Kidney epithelial cell (primary cell): Measurements from ENCODE around the gene RAB9A. TPM values are rescaled to one million over a fixed set of nuclear protein-coding genes. Genes with fewer than 3 reads are reported as not detected.

Experiments used
- DNase-seq: peaks from one replicate; pipeline ENCODE4 v3.0.0-alpha.2; 2010; ENCODE audit warnings: low read depth
- H3K27me3 ChIP-seq: 2 replicates; pipeline ENCODE4 v1.6.0; 2011; ENCODE audit warnings: low read length; ENCODE audit not compliant: control insufficient read depth, insufficient read depth
- H3K36me3 ChIP-seq: 2 replicates; pipeline ENCODE4 v1.5.1; 2011; ENCODE audit warnings: low read length; ENCODE audit not compliant: control insufficient read depth, insufficient read depth
- H3K4me3 ChIP-seq: 2 replicates; pipeline ENCODE4 v1.5.1; 2011; ENCODE audit warnings: low read depth, mild to moderate bottlenecking, control low read depth, low read length
- total RNA-seq: library from RNA; depleted of rRNA; stranded (reverse); fragments of >200 nt; gene quantifications from 2 replicates; pipeline ENCODE4 v1.2.3, GENCODE V29; 2015
- TF ChIP-seq, protein P1 (sequence below): IDR thresholded peaks from 2 replicates; pipeline ENCODE4 v1.5.1; 2011; ENCODE audit warnings: mild to moderate bottlenecking, moderate library complexity, low read length, control low read depth, inconsistent platforms; ENCODE audit not compliant: insufficient read depth, poor library complexity, severe bottlenecking

RAB9A gene
- total RNA-seq, 1 donor from 2014 or later, result 30.5 TPM

DNA sequence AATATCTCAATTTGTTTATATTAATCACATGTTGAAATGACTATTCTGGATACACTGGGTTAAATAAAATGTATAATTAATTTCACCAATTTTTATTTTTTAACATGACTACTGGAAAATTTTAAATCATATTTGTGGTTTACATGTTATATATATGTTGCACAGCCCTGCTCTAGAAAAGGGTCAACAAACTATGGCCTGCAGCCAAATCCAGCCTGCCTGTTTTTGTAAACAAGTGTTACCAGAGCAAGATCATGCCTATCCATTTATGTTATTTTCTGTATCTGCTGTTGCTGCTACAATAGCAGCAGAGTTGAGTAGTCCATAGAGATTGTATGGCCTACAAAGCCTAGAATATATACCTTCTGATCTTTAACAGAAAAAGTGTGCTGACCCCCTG is 34.8 kb upstream of the RAB9A start:
- TF ChIP-seq, protein P1, sequence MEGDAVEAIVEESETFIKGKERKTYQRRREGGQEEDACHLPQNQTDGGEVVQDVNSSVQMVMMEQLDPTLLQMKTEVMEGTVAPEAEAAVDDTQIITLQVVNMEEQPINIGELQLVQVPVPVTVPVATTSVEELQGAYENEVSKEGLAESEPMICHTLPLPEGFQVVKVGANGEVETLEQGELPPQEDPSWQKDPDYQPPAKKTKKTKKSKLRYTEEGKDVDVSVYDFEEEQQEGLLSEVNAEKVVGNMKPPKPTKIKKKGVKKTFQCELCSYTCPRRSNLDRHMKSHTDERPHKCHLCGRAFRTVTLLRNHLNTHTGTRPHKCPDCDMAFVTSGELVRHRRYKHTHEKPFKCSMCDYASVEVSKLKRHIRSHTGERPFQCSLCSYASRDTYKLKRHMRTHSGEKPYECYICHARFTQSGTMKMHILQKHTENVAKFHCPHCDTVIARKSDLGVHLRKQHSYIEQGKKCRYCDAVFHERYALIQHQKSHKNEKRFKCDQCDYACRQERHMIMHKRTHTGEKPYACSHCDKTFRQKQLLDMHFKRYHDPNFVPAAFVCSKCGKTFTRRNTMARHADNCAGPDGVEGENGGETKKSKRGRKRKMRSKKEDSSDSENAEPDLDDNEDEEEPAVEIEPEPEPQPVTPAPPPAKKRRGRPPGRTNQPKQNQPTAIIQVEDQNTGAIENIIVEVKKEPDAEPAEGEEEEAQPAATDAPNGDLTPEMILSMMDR, result no peak
- Histone ChIP-seq H3K27me3 (no peaks in the 10 kb centered on the region), H3K4me3 (no peak overlapping the region), H3K36me3 (no peaks in the 10 kb centered on the region)
- DNase-seq, result no peak

DNA sequence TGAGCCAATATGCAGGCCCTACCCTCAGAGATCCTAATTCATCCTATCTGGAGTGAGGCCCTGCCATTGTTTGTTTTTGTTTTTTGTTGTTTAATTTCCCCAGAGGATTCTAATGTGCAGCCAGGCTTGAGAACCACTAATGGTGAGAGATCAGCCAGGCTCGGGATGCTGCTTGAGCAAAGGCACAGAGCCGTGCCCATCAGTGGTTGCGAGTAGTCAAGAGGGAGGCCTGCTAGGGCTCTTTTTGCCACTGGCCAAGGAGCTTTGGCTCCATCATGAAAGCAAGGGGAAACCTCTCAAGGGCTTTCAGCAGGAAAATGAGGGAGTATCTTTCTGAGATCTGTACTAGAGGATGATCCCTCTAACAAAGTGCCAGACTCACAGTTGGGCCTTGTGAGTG is 33.3 kb upstream of the RAB9A start:
- DNase-seq, result no peak
- Histone ChIP-seq H3K36me3 (no peaks in the 10 kb centered on the region), H3K4me3 (no peak overlapping the region), H3K27me3 (no peaks in the 10 kb centered on the region)
- TF ChIP-seq, protein P1, result no peak

- Histone ChIP-seq H3K4me3 (no peak overlapping the region), H3K27me3 (no peaks in the 10 kb centered on the region), H3K36me3 (no peaks in the 10 kb centered on the region)
- TF ChIP-seq, protein P1, result peak; percentile 67
- no peak for DNase-seq
Measured at GRCh38 chrX:13658602-13659001, 30.3 kb upstream of the RAB9A start.

DNA sequence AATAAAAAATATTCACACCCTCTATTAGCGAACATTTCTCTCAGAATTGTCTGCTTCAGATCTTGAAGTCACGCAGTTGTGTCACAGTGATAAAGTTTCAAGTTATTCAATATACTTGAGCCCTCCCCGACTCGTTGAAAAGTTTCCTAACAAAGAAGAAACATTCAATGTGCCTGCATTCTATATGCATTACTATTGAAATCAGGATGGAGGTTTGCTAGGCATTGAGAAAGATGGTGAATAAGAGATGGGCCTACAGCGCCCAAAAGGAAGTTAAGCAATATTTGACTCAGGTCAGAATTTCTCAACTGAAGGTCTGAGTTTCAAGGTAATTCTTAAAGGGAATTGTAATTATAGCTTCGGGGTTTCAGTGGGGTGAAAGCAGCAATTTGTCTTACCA is 29.9 kb upstream of the RAB9A start:
- DNase-seq, result no peak
- no peaks in the 10 kb centered on the region for H3K27me3 ChIP-seq
- TF ChIP-seq, protein P1, result no peak
- no peaks in the 10 kb centered on the region for H3K36me3 ChIP-seq
- H3K4me3 ChIP-seq, result no peak overlapping the region

DNA sequence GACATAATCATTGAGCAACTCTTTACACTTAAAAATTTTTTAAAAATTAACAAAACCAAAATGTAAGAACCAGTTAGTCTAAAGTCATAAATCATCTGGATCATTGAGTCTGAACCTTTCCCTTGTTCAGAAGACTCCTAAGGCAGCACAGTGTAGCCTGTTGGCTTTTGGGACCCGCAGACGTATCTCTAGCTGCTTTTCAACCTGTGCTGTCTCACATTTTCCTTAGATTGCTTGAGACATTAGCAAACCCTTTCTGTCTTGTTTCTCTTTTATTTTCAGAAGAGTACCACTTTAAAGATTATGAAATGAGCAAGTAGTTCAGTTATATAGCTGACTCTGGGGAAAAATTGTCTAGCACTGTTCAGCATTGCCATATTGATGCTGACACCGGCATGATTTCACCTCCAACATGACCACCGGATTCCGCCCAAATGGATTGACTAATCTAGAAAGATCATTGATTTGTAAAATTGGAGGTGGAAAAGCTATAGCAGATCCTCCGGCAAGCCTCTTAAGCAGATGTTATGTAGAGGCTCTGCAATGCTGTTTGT is 27.1 kb upstream of the RAB9A start:
- no peaks in the 10 kb centered on the region for H3K36me3 ChIP-seq
- no peak for DNase-seq
- TF ChIP-seq, protein P1, result no peak
- H3K4me3 ChIP-seq, result no peak overlapping the region
- peaks cover 3% of the 10 kb centered on the region for H3K27me3 ChIP-seq

DNA sequence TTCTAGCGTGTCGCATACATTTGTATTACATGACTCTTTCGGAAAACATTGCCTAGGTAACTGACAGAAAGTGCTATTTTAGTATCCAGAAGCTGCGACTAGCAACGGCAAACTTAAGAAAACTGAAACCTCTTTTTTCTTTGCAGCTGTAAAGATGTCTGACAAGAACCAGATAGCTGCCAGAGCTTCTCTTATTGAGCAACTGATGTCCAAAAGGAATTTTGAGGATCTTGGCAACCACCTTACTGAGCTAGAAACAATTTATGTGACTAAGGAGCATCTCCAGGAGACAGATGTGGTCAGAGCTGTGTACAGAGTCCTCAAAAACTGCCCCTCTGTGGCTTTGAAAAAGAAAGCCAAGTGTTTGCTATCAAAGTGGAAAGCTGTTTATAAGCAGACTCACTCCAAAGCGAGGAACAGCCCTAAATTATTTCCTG is 26.6 kb upstream of the RAB9A start:
- H3K36me3 ChIP-seq, result no peaks in the 10 kb centered on the region
- H3K27me3 ChIP-seq, result peaks cover 3% of the 10 kb centered on the region
- TF ChIP-seq, protein P1, result no peak
- no peak overlapping the region for H3K4me3 ChIP-seq
- no peak for DNase-seq
